ENCODE results near the gene NCOA1.

Gene NCOA1

DNA sequence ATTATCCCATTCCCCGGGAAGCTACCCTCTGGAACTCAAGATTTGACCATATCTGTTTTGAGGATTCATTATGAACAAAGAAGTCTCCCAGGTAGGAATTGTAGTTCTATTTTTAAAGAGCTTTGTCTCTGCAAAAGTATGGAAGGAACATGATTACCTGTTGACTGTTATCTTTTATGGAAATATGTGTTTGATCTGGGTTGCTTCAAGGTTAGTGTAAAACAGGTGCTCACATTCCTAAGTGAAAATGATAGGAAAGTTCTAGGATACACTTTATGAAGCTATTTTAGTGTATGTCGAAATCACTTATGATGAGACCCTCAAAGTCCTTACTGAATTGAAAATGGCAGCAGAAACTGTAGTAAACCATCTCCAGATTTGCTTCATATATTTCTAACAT lies 153.0 kb downstream of the NCOA1 start:
- Histone ChIP-seq H2AFZ (ENCODE audit: low read depth, low read length) (no peak overlapping the region), H4K20me1 (ENCODE audit: insufficient read depth, low read length) (no peaks in the 10 kb centered on the region), H3K36me3 (ENCODE audit: insufficient read depth, low read length) (peaks cover 3% of the 10 kb centered on the region; the same call in 1 of the 2 replicates), H3K4me3 (ENCODE audit: low read depth in 1 of 2, low read length in 2 of 2) (no peak overlapping the region), H3K27me3 (ENCODE audit: insufficient read depth, low read length, poor library complexity) (no peaks in the 10 kb centered on the region), H3K9ac (ENCODE audit: low read depth, low read length) (no peak overlapping the region), H3K4me1 (ENCODE audit: insufficient read depth, low read length) (no peaks in the 10 kb centered on the region), H3K79me2 (ENCODE audit: insufficient read depth, low read length) (no peaks in the 10 kb centered on the region), H3K4me2 (ENCODE audit: insufficient read depth, low read length) (no peak overlapping the region), H3K27ac (ENCODE audit: low read length) (no peak overlapping the region), H3K9me3 (ENCODE audit: insufficient read depth, low read length, severe bottlenecking) (no peaks in the 10 kb centered on the region)
- ATAC-seq (ENCODE audit: insufficient read depth, low read depth) (no peak), DNase-seq (no peak)
- TF ChIP-seq EZH2 (IDR thresholded peaks at IDR 0.05; ENCODE audit: borderline replicate concordance, low read depth, low read length, severe bottlenecking), result no peak
- no peak for TF ChIP-seq CTCF (IDR thresholded peaks at IDR 0.05; ENCODE audit: borderline replicate concordance, extremely low read depth, low read length, poor library complexity, severe bottlenecking)

DNA sequence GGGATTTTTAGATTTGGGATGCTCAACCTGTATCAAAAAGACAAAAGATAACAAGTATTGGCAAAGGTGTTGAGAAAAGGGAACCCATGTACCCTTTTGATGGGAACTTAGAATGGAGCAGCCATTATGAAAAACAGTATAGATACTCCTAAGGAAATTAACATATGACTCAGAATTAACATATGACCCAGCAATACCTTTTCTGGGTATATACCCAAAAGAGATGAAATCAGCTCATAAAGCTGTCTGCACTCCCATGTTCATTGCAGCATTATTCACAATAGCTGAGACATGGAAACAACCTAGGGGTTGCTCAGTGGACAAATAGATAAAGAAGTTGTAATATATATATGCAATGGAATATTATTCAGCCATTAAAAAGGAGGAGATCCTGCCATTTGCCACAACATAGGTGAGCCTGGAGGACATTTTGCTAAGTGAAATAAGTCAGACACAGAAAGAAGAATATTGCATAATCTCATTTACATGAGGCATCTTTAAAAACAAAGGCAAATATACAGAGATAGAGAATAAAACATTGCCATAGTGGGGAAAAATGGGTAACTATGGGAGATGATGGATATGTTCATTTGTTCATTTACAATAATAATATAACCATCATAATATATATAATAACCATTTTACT lies 160.1 kb downstream of the NCOA1 start:
- ATAC-seq (ENCODE audit: insufficient read depth, low read depth) (no peak), DNase-seq (no peak)
- Histone ChIP-seq H3K9me3 (ENCODE audit: insufficient read depth, low read length, severe bottlenecking) (no peaks in the 10 kb centered on the region), H3K9ac (ENCODE audit: low read depth, low read length) (no peak overlapping the region), H2AFZ (ENCODE audit: low read depth, low read length) (no peak overlapping the region), H3K4me2 (ENCODE audit: insufficient read depth, low read length) (no peak overlapping the region), H3K27me3 (ENCODE audit: insufficient read depth, low read length, poor library complexity) (no peaks in the 10 kb centered on the region), H3K4me3 (ENCODE audit: low read depth in 1 of 2, low read length in 2 of 2) (no peak overlapping the region), H4K20me1 (ENCODE audit: insufficient read depth, low read length) (no peaks in the 10 kb centered on the region), H3K4me1 (ENCODE audit: insufficient read depth, low read length) (no peaks in the 10 kb centered on the region), H3K36me3 (ENCODE audit: insufficient read depth, low read length) (no peaks in the 10 kb centered on the region), H3K27ac (ENCODE audit: low read length) (no peak overlapping the region), H3K79me2 (ENCODE audit: insufficient read depth, low read length) (no peaks in the 10 kb centered on the region)
- no peak for TF ChIP-seq CTCF (IDR thresholded peaks at IDR 0.05; ENCODE audit: borderline replicate concordance, extremely low read depth, low read length, poor library complexity, severe bottlenecking)
- no peak for TF ChIP-seq EZH2 (IDR thresholded peaks at IDR 0.05; ENCODE audit: borderline replicate concordance, low read depth, low read length, severe bottlenecking)

DNA sequence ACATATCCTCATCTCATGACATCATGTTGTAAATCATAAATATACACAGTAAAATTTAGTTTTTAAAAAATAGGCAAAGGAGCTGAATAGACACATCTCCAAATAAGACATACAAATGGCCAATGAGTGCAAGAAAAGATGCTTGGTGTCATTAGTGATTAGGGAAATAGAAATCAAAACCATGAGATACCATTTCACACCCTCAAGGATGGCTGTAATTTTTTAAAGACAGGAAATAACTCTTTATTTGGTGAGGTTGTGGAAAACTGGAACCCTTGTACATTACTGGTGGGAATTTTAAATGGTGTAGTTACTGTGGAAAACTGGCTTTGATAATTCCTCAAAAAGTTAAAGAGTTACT lies 160.6 kb downstream of the NCOA1 start:
- TF ChIP-seq CTCF (IDR thresholded peaks at IDR 0.05; ENCODE audit: borderline replicate concordance, extremely low read depth, low read length, poor library complexity, severe bottlenecking) (no peak), EZH2 (IDR thresholded peaks at IDR 0.05; ENCODE audit: borderline replicate concordance, low read depth, low read length, severe bottlenecking) (no peak)
- Histone ChIP-seq H3K27me3 (ENCODE audit: insufficient read depth, low read length, poor library complexity) (no peaks in the 10 kb centered on the region), H3K36me3 (ENCODE audit: insufficient read depth, low read length) (no peaks in the 10 kb centered on the region), H2AFZ (ENCODE audit: low read depth, low read length) (no peak overlapping the region), H4K20me1 (ENCODE audit: insufficient read depth, low read length) (no peaks in the 10 kb centered on the region), H3K79me2 (ENCODE audit: insufficient read depth, low read length) (no peaks in the 10 kb centered on the region), H3K4me3 (ENCODE audit: low read depth in 1 of 2, low read length in 2 of 2) (no peak overlapping the region), H3K4me1 (ENCODE audit: insufficient read depth, low read length) (no peaks in the 10 kb centered on the region), H3K9ac (ENCODE audit: low read depth, low read length) (no peak overlapping the region), H3K4me2 (ENCODE audit: insufficient read depth, low read length) (no peak overlapping the region), H3K27ac (ENCODE audit: low read length) (no peak overlapping the region), H3K9me3 (ENCODE audit: insufficient read depth, low read length, severe bottlenecking) (no peaks in the 10 kb centered on the region)
- DNase-seq (no peak), ATAC-seq (ENCODE audit: insufficient read depth, low read depth) (no peak)
